Activated naive CD8-positive, alpha-beta T cell treated with anti-CD3 and anti-CD28 coated beads, Interleukin-2, amount 10 ng/mL, durations not matched to agents 7 days and 5 days (primary cell): ENCODE results near the gene RSPH4A. TPM values are rescaled to one million over a fixed set of nuclear protein-coding genes. Genes with fewer than 3 reads are reported as not detected.
A peak's percentile ranks its signal among the peaks of the same experiment; 100 is the strongest.

ENCODE experiments used
- ATAC-seq: fragments of 150-1000 bp; cut with Tn5 transposase; one replicate; pipeline ENCODE4 v1.10.0; 2021; ENCODE audit warnings: low read depth, moderate library complexity
- POLR2A ChIA-PET: fragments of 350-600 bp; sonication (Branson Sonifier 250); formaldehyde crosslinking; loops from one replicate; lab custom pipeline; 2021; ENCODE audit warnings: antibody characterized with exemption; lab: Charles Lee
- DNase-seq: peaks from one replicate; pipeline ENCODE4 v3.0.0; 2021
- H3K27ac Mint-ChIP-seq: one replicate; pipeline ENCODE4 v1.8.0; 2022; ENCODE audit warnings: mild to moderate bottlenecking, mixed read lengths
- H3K27me3 Mint-ChIP-seq: one replicate; pipeline ENCODE4 v1.8.0; 2022; ENCODE audit warnings: mild to moderate bottlenecking, moderate library complexity, mixed read lengths
- H3K36me3 Mint-ChIP-seq: one replicate; pipeline ENCODE4 v1.8.0; 2021; ENCODE audit warnings: mild to moderate bottlenecking, mixed read lengths
- H3K4me1 Mint-ChIP-seq: one replicate; pipeline ENCODE4 v1.8.0; 2021; ENCODE audit warnings: mixed read lengths
- H3K4me3 Mint-ChIP-seq: one replicate; pipeline ENCODE4 v1.8.0; 2022; ENCODE audit warnings: mild to moderate bottlenecking, moderate library complexity, mixed read lengths
- H3K9me3 Mint-ChIP-seq: one replicate; pipeline ENCODE4 v1.8.0; 2021; ENCODE audit warnings: mixed read lengths
- total RNA-seq, 2 experiments: library from RNA; stranded (reverse); gene quantifications; one replicate each; pipeline ENCODE4 v1.2.3, GENCODE V29; 2021

Gene RSPH4A
- under 1 TPM; 0.14 to 0.22 TPM for total RNA-seq

- H3K27ac Mint-ChIP-seq, result no peak within 1 kb of the TSS
- no peaks in the 10 kb centered on the region for H3K36me3 Mint-ChIP-seq
- DNase-seq (peak; percentile 58), ATAC-seq (peak; percentile 95)
- no peaks in the 10 kb centered on the region for H3K9me3 Mint-ChIP-seq
- peak within 1 kb of the TSS; percentile 83 for H3K4me3 Mint-ChIP-seq
- peaks cover 11% of the 10 kb centered on the region for H3K4me1 Mint-ChIP-seq
- peaks cover 38% of the 10 kb centered on the region for H3K27me3 Mint-ChIP-seq
- POLR2A ChIA-PET, result interaction anchor here (0.6 to 1.0 kb wide), 3 partner anchors 45 to 336 kb away, joined by 3 to 4 read pairs (median 3); partner anchors contain the start of genes RWDD1 and TSPYL1
These were observed at the start of gene RSPH4A for GRCh38 chr6:116615937-116616736. RSPH4A (plus strand) TSS chr6:116616479; CDS start chr6:116616624, 145 bp downstream.

- Mint-ChIP-seq H3K27me3 (peaks cover 9% of the 10 kb centered on the region), H3K4me1 (peaks cover 17% of the 10 kb centered on the region), H3K4me3 (no peak overlapping the region), H3K9me3 (no peaks in the 10 kb centered on the region), H3K36me3 (peaks cover 2% of the 10 kb centered on the region), H3K27ac (no peak overlapping the region)
- DNase-seq (no peak), ATAC-seq (no peak)
- POLR2A ChIA-PET, result no interaction called here
These were observed 48.2 kb upstream of the RSPH4A start for GRCh38 chr6:116568111-116568510.

GRCh38 chr6:116568821-116569755, 47.2 kb upstream of the RSPH4A start:
- H3K4me3 Mint-ChIP-seq, result no peak overlapping the region
- ATAC-seq, result no peak
- H3K27ac Mint-ChIP-seq, result no peak overlapping the region
- H3K27me3 Mint-ChIP-seq, result peaks cover 5% of the 10 kb centered on the region
- peaks cover 24% of the 10 kb centered on the region for H3K4me1 Mint-ChIP-seq
- POLR2A ChIA-PET, result no interaction called here
- H3K9me3 Mint-ChIP-seq, result no peaks in the 10 kb centered on the region
- peaks cover 4% of the 10 kb centered on the region for H3K36me3 Mint-ChIP-seq
- DNase-seq, result no peak

- Mint-ChIP-seq H3K9me3 (no peaks in the 10 kb centered on the region), H3K36me3 (peaks cover 13% of the 10 kb centered on the region), H3K4me3 (peak within 1 kb of the TSS; percentile 97), H3K4me1 (peaks cover 27% of the 10 kb centered on the region), H3K27me3 (no peaks in the 10 kb centered on the region), H3K27ac (peak within 1 kb of the TSS; percentile 98)
- ATAC-seq (peak; percentile 93), DNase-seq (peak; percentile 95)
- POLR2A ChIA-PET, result interaction anchor here (0.6 to 3.5 kb wide), 14 partner anchors 8 to 470 kb away, joined by 3 to 40 read pairs (median 4); partner anchors contain the start of genes KPNA5, NT5DC1, RSPH4A and TSPYL1
These were observed 45.2 kb upstream of the RSPH4A start, which contains the start of gene RWDD1 for GRCh38 chr6:116570856-116571682. RWDD1 (plus strand) TSS chr6:116571504; CDS start chr6:116571583, 79 bp downstream.

GRCh38 chr6:116571683-116572000, 44.6 kb upstream of the RSPH4A start:
- Mint-ChIP-seq H3K27me3 (no peaks in the 10 kb centered on the region), H3K27ac (peak overlapping the region; percentile 98), H3K4me1 (peaks cover 31% of the 10 kb centered on the region), H3K36me3 (peaks cover 19% of the 10 kb centered on the region), H3K4me3 (peak overlapping the region; percentile 97), H3K9me3 (no peaks in the 10 kb centered on the region)
- ATAC-seq (no peak), DNase-seq (no peak)
- POLR2A ChIA-PET, result interaction anchor here (0.8 to 3.5 kb wide), 10 partner anchors 10 to 471 kb away, joined by 3 to 40 read pairs (median 5); partner anchors contain the start of genes KPNA5, NT5DC1, RSPH4A and TSPYL1

GRCh38 chr6:116572162-116572561, 44.1 kb upstream of the RSPH4A start:
- Mint-ChIP-seq H3K4me3 (peak overlapping the region; percentile 97), H3K4me1 (peaks cover 33% of the 10 kb centered on the region), H3K9me3 (no peaks in the 10 kb centered on the region), H3K27ac (peak overlapping the region; percentile 98), H3K27me3 (no peaks in the 10 kb centered on the region), H3K36me3 (peaks cover 20% of the 10 kb centered on the region)
- ATAC-seq, result no peak
- DNase-seq, result no peak
- POLR2A ChIA-PET, result interaction anchor here (0.9 to 3.5 kb wide), 5 partner anchors 44 to 320 kb away, joined by 4 to 40 read pairs (median 8); partner anchors contain the start of genes KPNA5, RSPH4A and TSPYL1

GRCh38 chr6:116575227-116575626, 41.1 kb upstream of the RSPH4A start:
- H3K4me1 Mint-ChIP-seq, result peaks cover 24% of the 10 kb centered on the region
- POLR2A ChIA-PET, result no interaction called here
- peaks cover 26% of the 10 kb centered on the region for H3K36me3 Mint-ChIP-seq
- no peak overlapping the region for H3K27ac Mint-ChIP-seq
- ATAC-seq, result no peak
- H3K27me3 Mint-ChIP-seq, result no peaks in the 10 kb centered on the region
- DNase-seq, result no peak
- H3K9me3 Mint-ChIP-seq, result no peaks in the 10 kb centered on the region
- H3K4me3 Mint-ChIP-seq, result no peak overlapping the region

- no peak for ATAC-seq
- Mint-ChIP-seq H3K36me3 (peaks cover 27% of the 10 kb centered on the region), H3K9me3 (no peaks in the 10 kb centered on the region), H3K4me1 (peaks cover 24% of the 10 kb centered on the region), H3K27ac (no peak overlapping the region), H3K4me3 (no peak overlapping the region), H3K27me3 (no peaks in the 10 kb centered on the region)
- no peak for DNase-seq
- POLR2A ChIA-PET, result no interaction called here
These were observed 38.8 kb upstream of the RSPH4A start for GRCh38 chr6:116577486-116577885.

GRCh38 chr6:116578335-116578734, 37.9 kb upstream of the RSPH4A start:
- no peak overlapping the region for H3K4me3 Mint-ChIP-seq
- POLR2A ChIA-PET, result no interaction called here
- H3K36me3 Mint-ChIP-seq, result peaks cover 27% of the 10 kb centered on the region

GRCh38 chr6:116579143-116579542, 37.1 kb upstream of the RSPH4A start:
- no peaks in the 10 kb centered on the region for H3K27me3 Mint-ChIP-seq
- no peak for ATAC-seq
- H3K36me3 Mint-ChIP-seq, result peaks cover 24% of the 10 kb centered on the region
- POLR2A ChIA-PET, result interaction anchor here (0.9 kb wide), 1 partner anchor 9 kb away, joined by 3 read pairs; no protein-coding TSS in a partner anchor
- H3K4me3 Mint-ChIP-seq, result no peak overlapping the region
- H3K9me3 Mint-ChIP-seq, result no peaks in the 10 kb centered on the region
- DNase-seq, result no peak
- H3K4me1 Mint-ChIP-seq, result peaks cover 11% of the 10 kb centered on the region
- no peak overlapping the region for H3K27ac Mint-ChIP-seq

More at GRCh38 chr6:116578335-116578734, 37.9 kb upstream of the RSPH4A start:
- H3K27me3 Mint-ChIP-seq, result no peaks in the 10 kb centered on the region
- no peaks in the 10 kb centered on the region for H3K9me3 Mint-ChIP-seq
- no peak overlapping the region for H3K27ac Mint-ChIP-seq
- no peak for DNase-seq
- ATAC-seq, result no peak
- H3K4me1 Mint-ChIP-seq, result peaks cover 17% of the 10 kb centered on the region

GRCh38 chr6:116580198-116580597, 36.1 kb upstream of the RSPH4A start:
- Mint-ChIP-seq H3K36me3 (peaks cover 21% of the 10 kb centered on the region), H3K27me3 (no peaks in the 10 kb centered on the region), H3K4me3 (no peak overlapping the region), H3K9me3 (no peaks in the 10 kb centered on the region), H3K27ac (no peak overlapping the region), H3K4me1 (peaks cover 8% of the 10 kb centered on the region)
- DNase-seq (no peak), ATAC-seq (no peak)
- POLR2A ChIA-PET, result no interaction called here

GRCh38 chr6:116586276-116586675, 30.0 kb upstream of the RSPH4A start:
- no peak for ATAC-seq
- Mint-ChIP-seq H3K4me1 (no peaks in the 10 kb centered on the region), H3K27ac (no peak overlapping the region), H3K36me3 (peaks cover 19% of the 10 kb centered on the region), H3K27me3 (no peaks in the 10 kb centered on the region), H3K4me3 (no peak overlapping the region), H3K9me3 (no peaks in the 10 kb centered on the region)
- POLR2A ChIA-PET, result no interaction called here
- DNase-seq, result no peak
